Astrocyte of the cerebellum (primary cell): ENCODE measurements around the gene GAPDHS.

ENCODE experiments used
- DNase-seq: peaks from one replicate; pipeline ENCODE4 v3.0.0-alpha.2; 2011; ENCODE audit warnings: low read depth
- H3K4me3 ChIP-seq: 2 replicates; pipeline ENCODE4 v1.5.1; 2011; ENCODE audit warnings: mild to moderate bottlenecking, low read depth, low read length, moderate library complexity
- in situ Hi-C: cut with HindIII; loops from 2 replicates; pipeline ENCODE4 v1.10.0; 2017; ENCODE audit warnings: low sequenced_read_pairs
- TF ChIP-seq, protein P1 (sequence below): IDR thresholded peaks from 2 replicates; pipeline ENCODE4 v1.5.1; 2012; ENCODE audit warnings: low read length, low read depth, moderate library complexity, mild to moderate bottlenecking; ENCODE audit errors: missing control alignments

Gene GAPDHS

DNA sequence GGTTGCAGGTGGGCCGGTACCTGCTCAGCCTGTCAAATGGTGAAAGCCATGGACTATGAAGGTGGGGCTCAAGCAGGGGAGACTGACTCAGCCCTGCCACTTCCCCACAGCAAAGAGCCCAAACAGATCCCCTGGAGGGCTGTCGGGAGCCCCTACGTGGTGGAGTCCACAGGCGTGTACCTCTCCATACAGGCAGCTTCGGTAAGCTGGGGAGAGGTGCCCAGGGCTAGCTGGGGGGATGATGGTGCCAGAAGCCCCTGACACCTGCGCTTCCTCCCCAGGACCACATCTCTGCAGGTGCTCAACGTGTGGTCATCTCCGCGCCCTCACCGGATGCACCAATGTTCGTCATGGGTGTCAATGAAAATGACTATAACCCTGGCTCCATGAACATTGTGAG lies 9.0 kb downstream of the GAPDHS start:
- in situ Hi-C loops, result no loop called here
- TF ChIP-seq, protein P1, sequence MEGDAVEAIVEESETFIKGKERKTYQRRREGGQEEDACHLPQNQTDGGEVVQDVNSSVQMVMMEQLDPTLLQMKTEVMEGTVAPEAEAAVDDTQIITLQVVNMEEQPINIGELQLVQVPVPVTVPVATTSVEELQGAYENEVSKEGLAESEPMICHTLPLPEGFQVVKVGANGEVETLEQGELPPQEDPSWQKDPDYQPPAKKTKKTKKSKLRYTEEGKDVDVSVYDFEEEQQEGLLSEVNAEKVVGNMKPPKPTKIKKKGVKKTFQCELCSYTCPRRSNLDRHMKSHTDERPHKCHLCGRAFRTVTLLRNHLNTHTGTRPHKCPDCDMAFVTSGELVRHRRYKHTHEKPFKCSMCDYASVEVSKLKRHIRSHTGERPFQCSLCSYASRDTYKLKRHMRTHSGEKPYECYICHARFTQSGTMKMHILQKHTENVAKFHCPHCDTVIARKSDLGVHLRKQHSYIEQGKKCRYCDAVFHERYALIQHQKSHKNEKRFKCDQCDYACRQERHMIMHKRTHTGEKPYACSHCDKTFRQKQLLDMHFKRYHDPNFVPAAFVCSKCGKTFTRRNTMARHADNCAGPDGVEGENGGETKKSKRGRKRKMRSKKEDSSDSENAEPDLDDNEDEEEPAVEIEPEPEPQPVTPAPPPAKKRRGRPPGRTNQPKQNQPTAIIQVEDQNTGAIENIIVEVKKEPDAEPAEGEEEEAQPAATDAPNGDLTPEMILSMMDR, result no peak
- H3K4me3 ChIP-seq, result no peak overlapping the region
- no peak for DNase-seq

DNA sequence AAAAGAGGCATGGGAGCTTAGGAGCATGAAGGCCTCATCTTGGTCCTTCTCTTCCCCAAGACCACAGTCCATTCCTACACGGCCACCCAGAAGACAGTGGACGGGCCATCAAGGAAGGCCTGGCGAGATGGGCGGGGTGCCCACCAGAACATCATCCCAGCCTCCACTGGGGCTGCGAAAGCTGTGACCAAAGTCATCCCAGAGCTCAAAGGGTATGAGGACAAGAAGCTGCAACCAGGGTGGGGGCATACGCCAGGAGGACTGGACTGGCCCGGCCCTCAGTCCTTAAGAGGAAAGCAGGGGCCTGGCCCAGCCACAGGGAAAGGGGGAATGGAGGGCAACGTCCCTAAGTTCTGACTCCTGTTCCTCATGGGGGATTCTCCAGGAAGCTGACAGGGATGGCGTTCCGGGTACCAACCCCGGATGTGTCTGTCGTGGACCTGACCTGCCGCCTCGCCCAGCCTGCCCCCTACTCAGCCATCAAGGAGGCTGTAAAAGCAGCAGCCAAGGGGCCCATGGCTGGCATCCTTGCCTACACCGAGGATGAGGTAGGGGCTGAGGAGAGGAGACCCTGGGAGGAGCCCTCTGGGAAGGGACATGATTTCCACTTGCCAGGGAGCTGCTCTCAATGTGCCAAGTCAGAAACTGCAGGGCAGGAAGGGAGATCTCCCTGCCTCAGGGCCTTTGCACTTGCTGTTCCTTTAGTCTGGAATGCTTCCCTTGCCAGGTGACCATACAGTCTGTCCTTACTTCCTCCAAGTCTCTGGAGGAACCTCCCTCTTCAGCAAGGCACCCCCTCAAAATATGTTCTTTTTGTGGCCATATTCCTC lies 10.2 kb downstream of the GAPDHS start:
- DNase-seq, result no peak
- TF ChIP-seq, protein P1, result no peak
- in situ Hi-C loops, result no loop called here
- H3K4me3 ChIP-seq, result no peak overlapping the region

DNA sequence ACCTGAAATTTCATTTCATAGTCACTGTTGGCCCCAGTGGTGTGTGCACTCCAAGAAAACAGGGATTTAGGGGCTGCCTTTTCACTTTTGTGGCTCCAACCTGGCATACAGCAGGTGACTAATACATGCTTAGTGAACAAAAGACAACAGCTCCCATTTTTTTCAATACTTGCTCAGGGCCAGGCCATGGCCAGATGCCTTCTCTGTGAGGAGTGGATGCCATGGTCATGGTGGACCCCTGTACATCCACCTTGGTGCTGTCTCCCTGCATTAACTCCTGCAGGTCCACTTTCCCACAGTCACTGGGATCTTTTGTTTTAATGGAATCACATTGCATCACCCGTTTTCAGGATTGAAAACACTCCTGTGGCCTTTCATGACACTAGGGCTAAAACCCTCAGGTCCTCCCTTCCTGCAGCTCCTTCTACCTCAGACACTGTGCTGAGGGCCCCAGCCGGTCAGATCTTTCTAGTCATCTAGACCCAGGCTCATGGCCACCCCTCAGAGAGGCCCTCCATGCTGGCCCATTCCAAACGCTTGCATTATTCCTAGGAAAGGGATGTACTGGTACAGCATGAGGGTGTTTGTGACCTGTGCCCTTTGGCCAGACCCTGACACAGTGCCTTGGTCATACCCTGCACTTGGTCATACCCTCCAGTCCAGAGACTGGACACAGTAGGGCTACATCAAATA lies 11.0 kb downstream of the GAPDHS start:
- peak overlapping the region; percentile 89 for H3K4me3 ChIP-seq
- TF ChIP-seq, protein P1, result no peak
- in situ Hi-C loops, result no loop called here
- no peak for DNase-seq

DNA sequence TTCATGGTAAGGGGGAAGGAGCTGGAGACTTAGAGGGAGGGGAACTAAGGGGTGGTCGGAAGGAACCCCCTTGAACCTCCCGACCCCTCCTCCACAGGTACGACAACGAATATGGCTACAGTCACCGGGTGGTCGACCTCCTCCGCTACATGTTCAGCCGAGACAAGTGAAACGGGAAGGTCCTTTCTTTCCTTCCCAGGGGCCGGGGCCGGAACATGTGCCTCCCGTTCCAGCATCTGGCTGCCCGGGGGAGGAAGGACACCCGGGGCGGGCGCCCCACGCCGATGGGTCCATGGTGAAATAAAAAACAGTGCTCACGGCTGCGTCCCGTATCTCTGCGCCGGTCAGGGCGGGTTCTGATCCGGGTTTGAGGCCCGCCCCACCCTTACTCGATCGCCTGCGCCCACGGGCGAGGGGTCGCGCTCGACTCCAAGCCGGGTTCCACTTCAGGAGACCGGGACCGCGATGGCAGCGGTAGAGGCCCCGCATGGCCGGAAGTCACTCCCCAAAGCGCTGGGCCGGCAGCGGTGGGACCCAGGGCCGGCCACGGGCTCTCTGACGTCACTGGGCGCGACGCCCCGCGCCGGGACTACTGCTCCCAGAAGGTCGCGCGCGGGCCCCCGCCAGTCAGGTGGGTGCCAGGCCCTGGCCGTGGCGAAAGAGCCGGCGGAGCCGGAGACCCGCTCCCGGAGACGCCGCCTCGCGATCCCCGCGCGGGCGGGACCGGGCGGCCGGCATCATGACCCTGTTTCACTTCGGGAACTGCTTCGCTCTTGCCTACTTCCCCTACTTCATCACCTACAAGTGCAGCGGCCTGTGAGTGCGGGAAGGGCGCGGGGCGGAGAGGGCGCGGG lies 12.0 kb downstream of the GAPDHS start, which contains the start of gene TMEM147:
Gene TMEM147 (plus strand): TSS at position 626 of the 854 bp plus-strand sequence. CDS start 114 bp downstream, at position 740.
- peak; percentile 42 for DNase-seq
- peak within 1 kb of the TSS; percentile 89 for H3K4me3 ChIP-seq
- in situ Hi-C loops, result no loop called here
- TF ChIP-seq, protein P1, result no peak

DNA sequence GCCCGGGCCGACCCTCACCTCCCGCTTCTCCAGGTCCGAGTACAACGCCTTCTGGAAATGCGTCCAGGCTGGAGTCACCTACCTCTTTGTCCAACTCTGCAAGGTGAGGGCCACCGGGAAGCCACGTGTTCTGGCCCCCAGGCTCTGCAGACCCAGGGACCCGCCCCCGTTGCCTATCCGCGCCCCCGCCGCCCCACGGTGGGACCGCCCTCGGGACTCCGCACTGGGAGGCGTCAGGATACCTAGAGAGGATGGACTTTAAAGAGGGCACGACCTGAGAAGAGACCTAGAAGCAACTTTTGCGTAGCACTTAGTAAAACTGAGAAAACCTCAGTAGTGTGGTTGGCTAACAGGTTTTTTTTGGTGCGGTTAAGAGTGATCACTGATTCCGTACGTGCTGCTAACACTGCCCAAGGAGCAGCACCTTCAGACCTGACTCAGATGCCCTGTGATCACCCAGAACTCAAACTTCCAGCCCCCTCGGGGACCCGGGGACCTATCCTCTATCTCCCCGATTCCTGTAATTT lies 12.7 kb downstream of the GAPDHS start:
- TF ChIP-seq, protein P1, result no peak
- H3K4me3 ChIP-seq, result peak overlapping the region; percentile 89
- no peak for DNase-seq
- in situ Hi-C loops, result no loop called here

DNA sequence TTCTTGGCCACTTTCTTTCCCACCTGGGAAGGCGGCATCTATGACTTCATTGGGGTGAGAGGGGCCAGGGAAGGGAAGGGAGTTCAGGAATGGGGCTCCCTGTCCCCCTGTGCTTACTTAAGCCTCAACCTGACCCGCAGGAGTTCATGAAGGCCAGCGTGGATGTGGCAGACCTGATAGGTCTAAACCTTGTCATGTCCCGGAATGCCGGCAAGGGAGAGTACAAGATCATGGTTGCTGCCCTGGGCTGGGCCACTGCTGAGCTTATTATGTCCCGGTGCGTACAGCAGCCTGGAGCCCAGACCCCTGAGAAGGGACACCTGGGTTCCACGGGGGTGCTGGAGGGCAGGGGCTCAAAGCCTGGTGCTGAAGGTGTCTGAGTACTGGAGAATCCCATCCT lies 13.3 kb downstream of the GAPDHS start:
- in situ Hi-C loops, result no loop called here
- peak overlapping the region; percentile 89 for H3K4me3 ChIP-seq
- no peak for DNase-seq
- TF ChIP-seq, protein P1, result no peak
